Stimulated activated CD8-positive, alpha-beta memory T cell treated with anti-CD3 and anti-CD28 coated beads, Interleukin-12 subunit alpha, Interleukin-12 subunit beta, amount 100 ng/mL, for 24 hours (primary cell): ENCODE measurements around the gene IL10RB.

ENCODE experiments used
- DNase-seq: peaks from one replicate; pipeline ENCODE4 v3.0.0-alpha.2; 2020; ENCODE audit errors: extremely low read depth

IL10RB gene

GRCh38 chr21:33330726-33331125, 64.6 kb downstream of the IL10RB start:
- DNase-seq: no peak

GRCh38 chr21:33332143-33332542, 66.0 kb downstream of the IL10RB start:
- no peak for DNase-seq

GRCh38 chr21:33334191-33334590, 68.0 kb downstream of the IL10RB start:
- DNase-seq: no peak

GRCh38 chr21:33334824-33335223, 68.7 kb downstream of the IL10RB start:
- no peak for DNase-seq

- no peak for DNase-seq
Observed at GRCh38 chr21:33339135-33339534, 73.0 kb downstream of the IL10RB start.

- DNase-seq: no peak
Observed at GRCh38 chr21:33339918-33340317, 73.8 kb downstream of the IL10RB start.

- DNase-seq: no peak
Observed at GRCh38 chr21:33345751-33346238, 79.6 kb downstream of the IL10RB start.
